Measurements from ENCODE around the gene HTR5A.

- TF ChIP-seq, protein P1, sequence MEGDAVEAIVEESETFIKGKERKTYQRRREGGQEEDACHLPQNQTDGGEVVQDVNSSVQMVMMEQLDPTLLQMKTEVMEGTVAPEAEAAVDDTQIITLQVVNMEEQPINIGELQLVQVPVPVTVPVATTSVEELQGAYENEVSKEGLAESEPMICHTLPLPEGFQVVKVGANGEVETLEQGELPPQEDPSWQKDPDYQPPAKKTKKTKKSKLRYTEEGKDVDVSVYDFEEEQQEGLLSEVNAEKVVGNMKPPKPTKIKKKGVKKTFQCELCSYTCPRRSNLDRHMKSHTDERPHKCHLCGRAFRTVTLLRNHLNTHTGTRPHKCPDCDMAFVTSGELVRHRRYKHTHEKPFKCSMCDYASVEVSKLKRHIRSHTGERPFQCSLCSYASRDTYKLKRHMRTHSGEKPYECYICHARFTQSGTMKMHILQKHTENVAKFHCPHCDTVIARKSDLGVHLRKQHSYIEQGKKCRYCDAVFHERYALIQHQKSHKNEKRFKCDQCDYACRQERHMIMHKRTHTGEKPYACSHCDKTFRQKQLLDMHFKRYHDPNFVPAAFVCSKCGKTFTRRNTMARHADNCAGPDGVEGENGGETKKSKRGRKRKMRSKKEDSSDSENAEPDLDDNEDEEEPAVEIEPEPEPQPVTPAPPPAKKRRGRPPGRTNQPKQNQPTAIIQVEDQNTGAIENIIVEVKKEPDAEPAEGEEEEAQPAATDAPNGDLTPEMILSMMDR (IDR thresholded peaks at IDR 0.05; ENCODE audit: low read depth, low read length, poor library complexity, severe bottlenecking), result no peak
- no peak for TF ChIP-seq EZH2phosphoT487 (IDR thresholded peaks at IDR 0.05; ENCODE audit: borderline replicate concordance, low read length)
Measured at GRCh38 chr7:155069992-155070751, at the start of gene HTR5A.

Data from DOHH2 (cell line).